Left lung (tissue), 10 donors: Measurements from ENCODE around the gene PSG6. TPM values are rescaled to one million over a fixed set of nuclear protein-coding genes. Genes with fewer than 3 reads are reported as not detected.
"Not testable (repeated sequence)": the region's sequence is repeated elsewhere in the genome, so short reads cannot be mapped to it uniquely, and the experiment has no call there.

Source experiments
- ATAC-seq: fragments of 200-7000 bp; cut with Tn5 transposase; one replicate; pipeline ENCODE4 v1.9.1; 2020; ENCODE audit warnings: moderate library complexity
- DNase-seq, 4 donors: peaks; one replicate each; pipeline ENCODE4 v3.0.0-alpha.2; 2013 to 2020
- H3K27ac ChIP-seq, 2 donors: fragments of 200-600 bp; sonication (generic) in 1 of 2; one replicate each; pipeline versions ENCODE4 v1.5.0 to v1.8.0; 2020 to 2021
- H3K27me3 ChIP-seq, 2 donors: fragments of 200-600 bp; sonication (generic) in 1 of 2; one replicate each; pipeline versions ENCODE4 v1.5.0 to v1.8.0; 2020 to 2021
- H3K36me3 ChIP-seq, 2 donors: fragments of 200-600 bp; sonication (generic) in 1 of 2; one replicate each; pipeline versions ENCODE4 v1.5.0 to v1.8.0; 2020 to 2021
- H3K4me1 ChIP-seq, 2 donors: fragments of 200-600 bp; one replicate each; pipeline ENCODE4 v1.8.0; 2021
- H3K4me3 ChIP-seq, 2 donors: fragments of 200-600 bp; sonication (generic) in 1 of 2; one replicate each; pipeline versions ENCODE4 v1.5.0 to v1.8.0; 2020 to 2021; ENCODE audit warnings: mild to moderate bottlenecking in 1 of 2
- H3K9me3 ChIP-seq, 2 donors: fragments of 200-600 bp; sonication (generic) in 1 of 2; one replicate each; pipeline versions ENCODE4 v1.5.0 to v1.8.0; 2020 to 2021
- CTCF ChIP-seq, 2 donors: fragments of 200-600 bp; sonication (generic) in 1 of 2; IDR thresholded peaks; one replicate each; pipeline versions ENCODE4 v1.5.0 to v1.8.0; 2021; ENCODE audit warnings: antibody characterized with exemption in 2 of 2
- intact Hi-C, 2 donors: fragments of 100-400 bp; cut with DNase I; formaldehyde crosslinking; loops; one replicate each; pipeline versions ENCODE4 v1.11.2 to v1.14.2; 2022
- polyA plus RNA-seq, 6 donors: library from polyadenylated mRNA; unstranded; fragments of 120-200 nt; gene quantifications; one replicate each; pipeline ENCODE4 v1.2.1, GENCODE V29; 2013; ENCODE audit not compliant: insufficient read length in 6 of 6
- total RNA-seq, 2 donors: library from RNA; stranded (reverse); fragmentation: NEBNext Ultra II Directional; extraction: Animal tissue kit (Norgen Biotek cat#: 25700); gene quantifications; one replicate each; pipeline ENCODE4 v1.2.1, GENCODE V29; 2021
- donor health status: DM: no; HTN: yes; CAD: no.
- donor health status: DM: no; HTN: no; CAD: no.

Gene PSG6
- total and polyA plus RNA-seq, 8 donors = 0.21 TPM; not detected in 7

- no peak for DNase-seq
- no peaks in the 10 kb centered on the region for H3K36me3 ChIP-seq
- intact Hi-C loops = no loop called here
- TF ChIP-seq CTCF (IDR thresholded peaks at IDR 0.05) = no peak
- no peaks in the 10 kb centered on the region for H3K27me3 ChIP-seq
- no peak overlapping the region for H3K27ac ChIP-seq
- H3K4me1 ChIP-seq = no peaks in the 10 kb centered on the region
- H3K9me3 ChIP-seq = no peaks in the 10 kb centered on the region
- ATAC-seq = no peak
- H3K4me3 ChIP-seq = no peak overlapping the region
Observed at GRCh38 chr19:42872608-42873007, 45.1 kb downstream of the PSG6 start.

GRCh38 chr19:42857544-42857867 lies 60.2 kb downstream of the PSG6 start:
- DNase-seq (no peak), ATAC-seq (no peak)
- H3K27ac ChIP-seq = no peak overlapping the region
- H3K4me3 ChIP-seq = no peak overlapping the region
- H3K27me3 ChIP-seq = no peaks in the 10 kb centered on the region
- TF ChIP-seq CTCF (IDR thresholded peaks at IDR 0.05) = peak in 1 of 2 donors; percentile 26
- H3K36me3 ChIP-seq = no peaks in the 10 kb centered on the region
- no peaks in the 10 kb centered on the region for H3K9me3 ChIP-seq
- intact Hi-C loops = no loop called here
- H3K4me1 ChIP-seq = no peaks in the 10 kb centered on the region

GRCh38 chr19:42856866-42857543 lies 60.7 kb downstream of the PSG6 start:
- TF ChIP-seq CTCF (IDR thresholded peaks at IDR 0.05) = peak in 1 of 2 donors; percentile 54
- H3K4me1 ChIP-seq, H3K4me3 ChIP-seq, H3K27me3 ChIP-seq, intact Hi-C loops, ATAC-seq, H3K9me3 ChIP-seq, DNase-seq, H3K27ac ChIP-seq, H3K36me3 ChIP-seq: not testable (repeated sequence)

- H3K4me1 ChIP-seq, H3K36me3 ChIP-seq, H3K4me3 ChIP-seq, ATAC-seq, H3K27me3 ChIP-seq, H3K27ac ChIP-seq, DNase-seq, intact Hi-C loops, H3K9me3 ChIP-seq: not testable (repeated sequence)
Observed at GRCh38 chr19:42854745-42855144, 62.9 kb downstream of the PSG6 start.

GRCh38 chr19:42853231-42853630 lies 64.5 kb downstream of the PSG6 start:
- H3K4me1 ChIP-seq, intact Hi-C loops, ATAC-seq, H3K27me3 ChIP-seq, H3K27ac ChIP-seq, H3K4me3 ChIP-seq, H3K9me3 ChIP-seq, DNase-seq, H3K36me3 ChIP-seq: not testable (repeated sequence)

- DNase-seq, H3K27me3 ChIP-seq, H3K27ac ChIP-seq, H3K9me3 ChIP-seq, H3K4me1 ChIP-seq, H3K36me3 ChIP-seq, H3K4me3 ChIP-seq, intact Hi-C loops, ATAC-seq: not testable (repeated sequence)
Observed at GRCh38 chr19:42852821-42853220, 64.9 kb downstream of the PSG6 start.

Other genes starting within 250 kb of the PSG6 start
- gene PSG3, start 177.4 kb downstream of the PSG6 start, total RNA-seq = not detected
- under 1 TPM in 3 of 6 donors, not detected in 3; 0.10 to 0.73 (median 0.14) TPM for gene PSG3, start 177.4 kb downstream of the PSG6 start, polyA plus RNA-seq
- gene PSG8, start 152.2 kb downstream of the PSG6 start, total RNA-seq = not detected
- under 1 TPM in 3 of 6 donors, not detected in 3; 0.08 to 0.21 (median 0.15) TPM for gene PSG8, start 152.2 kb downstream of the PSG6 start, polyA plus RNA-seq
- not detected for gene PSG1, start 38.2 kb downstream of the PSG6 start, total RNA-seq
- gene PSG1, start 38.2 kb downstream of the PSG6 start, polyA plus RNA-seq = 1 to 10 TPM in 1 of 6 donors, not detected in 5; 1.1 TPM
- not detected for gene PSG7, start 19.3 kb upstream of the PSG6 start, total RNA-seq
- gene PSG7, start 19.3 kb upstream of the PSG6 start, polyA plus RNA-seq = not detected
- gene PSG11, start 108.6 kb upstream of the PSG6 start, total RNA-seq = not detected
- under 1 TPM in 1 of 6 donors, not detected in 5; 0.24 TPM for gene PSG11, start 108.6 kb upstream of the PSG6 start, polyA plus RNA-seq
- gene PSG2, start 164.8 kb upstream of the PSG6 start, total RNA-seq = not detected
- under 1 TPM in 2 of 6 donors, not detected in 4; 0.27 to 0.68 TPM for gene PSG2, start 164.8 kb upstream of the PSG6 start, polyA plus RNA-seq